ENCODE data around the gene RPLP2.

- TF ChIP-seq ZBTB7A (IDR thresholded peaks at IDR 0.05; ENCODE audit: low read depth) (no peak), RAD21 (IDR thresholded peaks at IDR 0.05; ENCODE audit: low read depth) (no peak), CREB1 (IDR thresholded peaks at IDR 0.05; ENCODE audit: low read depth) (no peak), EP300 (IDR thresholded peaks at IDR 0.05; ENCODE audit: borderline replicate concordance) (no peak), REST (IDR thresholded peaks at IDR 0.05; ENCODE audit: low read depth) (no peak), MAX (IDR thresholded peaks at IDR 0.05) (no peak)
Observed at GRCh38 chr11:760236-760635, 49.5 kb upstream of the RPLP2 start.

All from Ishikawa (cell line).